GM23338 (cell line): ENCODE measurements around the gene MED27. TPM values are rescaled to one million over a fixed set of nuclear protein-coding genes. Genes with fewer than 3 reads are reported as not detected.

Source experiments
- ATAC-seq: fragments of 200-7000 bp; cut with Tn5 transposase; 3 replicates; pipeline ENCODE4 v1.9.1; 2020
- DNase-seq: peaks from one replicate; pipeline ENCODE4 v3.0.0-alpha.2; 2015; ENCODE audit warnings: low spot score
- H2AFZ ChIP-seq: fragments of 200-600 bp; sonication (generic); 2 replicates; pipeline ENCODE4 v1.8.0; 2016; ENCODE audit warnings: antibody characterized with exemption, mild to moderate bottlenecking, moderate library complexity
- H3F3A ChIP-seq: fragments of 200-600 bp; sonication (generic); replicated peaks from 2 replicates; pipeline ENCODE4 v1.8.0; 2017; ENCODE audit warnings: antibody characterized with exemption, mixed run types, low read depth
- H3K27ac ChIP-seq: fragments of 200-600 bp; sonication (generic); 2 replicates; pipeline ENCODE4 v1.6.1; 2016; ENCODE audit warnings: low read depth
- H3K27me3 ChIP-seq: fragments of 200-600 bp; sonication (generic); 2 replicates; pipeline ENCODE4 v1.8.0; 2016; ENCODE audit warnings: mild to moderate bottlenecking, mixed run types, moderate library complexity; ENCODE audit not compliant: insufficient read depth
- H3K36me3 ChIP-seq: fragments of 200-600 bp; sonication (generic); 2 replicates; pipeline ENCODE4 v1.8.0; 2016; ENCODE audit warnings: mild to moderate bottlenecking; ENCODE audit not compliant: insufficient read depth
- H3K4me1 ChIP-seq: fragments of 200-600 bp; sonication (generic); 2 replicates; pipeline ENCODE4 v1.8.0; 2016; ENCODE audit warnings: mild to moderate bottlenecking, moderate library complexity; ENCODE audit not compliant: insufficient read depth
- H3K4me2 ChIP-seq: fragments of 200-600 bp; sonication (generic); 2 replicates; pipeline ENCODE4 v1.7.1; 2017; ENCODE audit warnings: mixed run types
- H3K4me3 ChIP-seq: fragments of 200-600 bp; sonication (generic); 2 replicates; pipeline ENCODE4 v1.6.1; 2016; ENCODE audit warnings: mixed run types
- H3K79me2 ChIP-seq: fragments of 200-600 bp; sonication (generic); replicated peaks from 2 replicates; pipeline ENCODE4 v1.8.0; 2017; ENCODE audit warnings: mild to moderate bottlenecking; ENCODE audit not compliant: insufficient read depth
- H3K9me2 ChIP-seq: fragments of 200-600 bp; sonication (generic); 2 replicates; pipeline ENCODE4 v1.8.0; 2017; ENCODE audit not compliant: insufficient read depth
- H4K20me1 ChIP-seq: fragments of 200-600 bp; sonication (generic); replicated peaks from 2 replicates; pipeline ENCODE4 v1.8.0; 2017; ENCODE audit warnings: mild to moderate bottlenecking; ENCODE audit not compliant: insufficient read depth
- H3K27ac Mint-ChIP-seq: 2 replicates; pipeline ENCODE4 v1.8.0; 2020; ENCODE audit warnings: inconsistent platforms, mild to moderate bottlenecking, moderate library complexity, mixed read lengths
- H3K27me3 Mint-ChIP-seq: 3 replicates; pipeline ENCODE4 v1.8.0; 2022; ENCODE audit warnings: low read depth, mild to moderate bottlenecking, moderate library complexity, mixed read lengths, inconsistent platforms; ENCODE audit not compliant: insufficient read depth, poor library complexity
- H3K36me3 Mint-ChIP-seq: 3 replicates; pipeline ENCODE4 v1.8.0; 2021; ENCODE audit warnings: low read depth, mild to moderate bottlenecking, inconsistent platforms, moderate library complexity, mixed read lengths
- H3K4me1 Mint-ChIP-seq: 3 replicates; pipeline ENCODE4 v1.8.0; 2020; ENCODE audit warnings: mild to moderate bottlenecking, inconsistent platforms, mixed read lengths
- H3K4me3 Mint-ChIP-seq: 3 replicates; pipeline ENCODE4 v1.8.0; 2021; ENCODE audit warnings: moderate library complexity, mild to moderate bottlenecking, inconsistent platforms, mixed read lengths
- H3K9me3 Mint-ChIP-seq: 3 replicates; pipeline ENCODE4 v1.8.0; 2020; ENCODE audit warnings: moderate library complexity, mild to moderate bottlenecking, inconsistent platforms, mixed read lengths
- CREB1 ChIP-seq: fragments of 250-450 bp; sonication (Bioruptor Pico); IDR thresholded peaks from 2 replicates; pipeline ENCODE4 v1.5.0; 2020; ENCODE audit warnings: low read depth, mild to moderate bottlenecking, moderate library complexity
- EZH2 ChIP-seq: fragments of 200-600 bp; sonication (generic); IDR thresholded peaks from one replicate; pipeline ENCODE4 v1.8.0; 2017; ENCODE audit warnings: antibody characterized with exemption, mild to moderate bottlenecking, low read depth; ENCODE audit not compliant: unreplicated experiment
- EZH2phosphoT487 ChIP-seq: fragments of 200-600 bp; sonication (generic); IDR thresholded peaks from one replicate; pipeline ENCODE4 v1.8.1; 2018; ENCODE audit warnings: antibody characterized with exemption; ENCODE audit not compliant: unreplicated experiment
- JUNB ChIP-seq: IDR thresholded peaks from one replicate; pipeline ENCODE4 v1.6.1; 2016; ENCODE audit warnings: antibody characterized with exemption; ENCODE audit not compliant: unreplicated experiment
- NANOG ChIP-seq: IDR thresholded peaks from 2 replicates; pipeline ENCODE4 v1.6.1; 2016; ENCODE audit warnings: antibody characterized with exemption, borderline replicate concordance
- POLR2AphosphoS5 ChIP-seq: IDR thresholded peaks from 2 replicates; pipeline ENCODE4 v1.6.1; 2016; ENCODE audit warnings: antibody characterized with exemption, low read depth
- STAT1 ChIP-seq: IDR thresholded peaks from one replicate; pipeline ENCODE4 v1.6.1; 2016; ENCODE audit warnings: antibody characterized with exemption; ENCODE audit not compliant: unreplicated experiment
- ZNF114 ChIP-seq: fragments of 250-450 bp; sonication (Bioruptor Pico); IDR thresholded peaks from 2 replicates; pipeline ENCODE4 v1.5.0; 2020; ENCODE audit warnings: mild to moderate bottlenecking, moderate library complexity
- ZNF331 ChIP-seq: fragments of 250-450 bp; sonication (Bioruptor Pico); IDR thresholded peaks from 2 replicates; pipeline ENCODE4 v1.5.0; 2020; ENCODE audit warnings: low read depth, mild to moderate bottlenecking, moderate library complexity
- polyA plus RNA-seq: library from polyadenylated mRNA; unstranded; fragments of >200 nt; fragmentation: Nextera tagmentation; extraction: Ambion mirVana; gene quantifications from 2 replicates; pipeline ENCODE4 v1.2.1, GENCODE V29; 2016
- total RNA-seq: library from RNA; depleted of rRNA; stranded (reverse); fragments of >200 nt; shearing (Covaris generic); gene quantifications from 2 replicates; pipeline ENCODE4 v1.2.3, GENCODE V29; 2014
- TF ChIP-seq, protein P1 (sequence below): IDR thresholded peaks from 2 replicates; pipeline ENCODE4 v1.6.1; 2016; ENCODE audit warnings: antibody characterized with exemption
- TF ChIP-seq, protein P2 (sequence below): fragments of 250-450 bp; sonication (Bioruptor Pico); IDR thresholded peaks from 2 replicates; pipeline ENCODE4 v1.5.0; 2020; ENCODE audit warnings: mild to moderate bottlenecking, moderate library complexity
- TF ChIP-seq, protein P3 (sequence below): IDR thresholded peaks from one replicate; pipeline ENCODE4 v1.6.1; 2018; ENCODE audit warnings: antibody characterized with exemption; ENCODE audit not compliant: unreplicated experiment
- TF ChIP-seq, protein P4 (sequence below), 2 experiments: fragments of 200-600 bp in 1 of 2; sonication (generic) in 1 of 2; conservative IDR thresholded peaks; 2 replicates each; pipeline versions ENCODE4 v1.5.1 to v1.6.1; 2016 to 2017; ENCODE audit warnings: antibody characterized with exemption in 2 of 2, low read depth in 2 of 2, mild to moderate bottlenecking in 2 of 2, moderate library complexity in 1 of 2

The MED27 gene
- total and polyA plus RNA-seq, 2 experiments from 2014 or later = 30.6 to 35.0 TPM

DNA sequence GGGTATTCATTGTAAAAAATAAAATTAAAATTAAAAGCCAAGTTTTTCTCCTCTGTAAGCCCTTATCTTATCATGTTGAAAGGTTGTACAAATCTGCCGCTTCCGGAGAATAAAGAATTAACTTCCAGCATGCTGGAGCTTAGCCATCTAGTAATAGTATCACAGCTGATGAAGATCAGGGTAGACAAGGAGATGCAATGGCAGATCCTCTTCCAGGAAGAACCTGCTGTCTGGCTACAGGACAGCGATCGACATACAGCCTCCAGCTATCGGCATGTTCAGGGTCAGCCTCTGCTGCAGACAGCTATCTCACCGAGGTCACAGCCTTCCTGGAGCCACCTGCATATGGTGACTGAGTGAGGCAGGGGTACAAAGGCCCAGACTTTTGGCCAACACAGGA lies 82.6 kb downstream of the MED27 start:
- H3K4me3 Mint-ChIP-seq = no peak overlapping the region
- peaks cover 17% of the 10 kb centered on the region for H3K36me3 Mint-ChIP-seq
- H3K4me2 ChIP-seq = no peak overlapping the region
- H3K27me3 ChIP-seq = no peaks in the 10 kb centered on the region
- no peak overlapping the region for H3K27ac ChIP-seq
- H3F3A ChIP-seq = no peaks in the 10 kb centered on the region
- no peaks in the 10 kb centered on the region for H3K9me2 ChIP-seq
- no peak for DNase-seq
- H3K4me3 ChIP-seq = no peak overlapping the region
- H4K20me1 ChIP-seq = peaks cover 6% of the 10 kb centered on the region; the same call in 1 of the 2 replicates
- H3K4me1 ChIP-seq = peaks cover 11% of the 10 kb centered on the region; the same call in 1 of the 2 replicates
- H3K9me3 Mint-ChIP-seq = no peaks in the 10 kb centered on the region; the same call in 2 of the 3 replicates
- no peaks in the 10 kb centered on the region for H3K36me3 ChIP-seq
- H3K79me2 ChIP-seq = peaks cover 16% of the 10 kb centered on the region; the same call in 1 of the 2 replicates
- TF ChIP-seq NANOG = no peak
- TF ChIP-seq, protein P1, sequence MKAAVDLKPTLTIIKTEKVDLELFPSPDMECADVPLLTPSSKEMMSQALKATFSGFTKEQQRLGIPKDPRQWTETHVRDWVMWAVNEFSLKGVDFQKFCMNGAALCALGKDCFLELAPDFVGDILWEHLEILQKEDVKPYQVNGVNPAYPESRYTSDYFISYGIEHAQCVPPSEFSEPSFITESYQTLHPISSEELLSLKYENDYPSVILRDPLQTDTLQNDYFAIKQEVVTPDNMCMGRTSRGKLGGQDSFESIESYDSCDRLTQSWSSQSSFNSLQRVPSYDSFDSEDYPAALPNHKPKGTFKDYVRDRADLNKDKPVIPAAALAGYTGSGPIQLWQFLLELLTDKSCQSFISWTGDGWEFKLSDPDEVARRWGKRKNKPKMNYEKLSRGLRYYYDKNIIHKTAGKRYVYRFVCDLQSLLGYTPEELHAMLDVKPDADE = no peak
- TF ChIP-seq ZNF331 = no peak
- no peak for TF ChIP-seq JUNB
- TF ChIP-seq, protein P2, sequence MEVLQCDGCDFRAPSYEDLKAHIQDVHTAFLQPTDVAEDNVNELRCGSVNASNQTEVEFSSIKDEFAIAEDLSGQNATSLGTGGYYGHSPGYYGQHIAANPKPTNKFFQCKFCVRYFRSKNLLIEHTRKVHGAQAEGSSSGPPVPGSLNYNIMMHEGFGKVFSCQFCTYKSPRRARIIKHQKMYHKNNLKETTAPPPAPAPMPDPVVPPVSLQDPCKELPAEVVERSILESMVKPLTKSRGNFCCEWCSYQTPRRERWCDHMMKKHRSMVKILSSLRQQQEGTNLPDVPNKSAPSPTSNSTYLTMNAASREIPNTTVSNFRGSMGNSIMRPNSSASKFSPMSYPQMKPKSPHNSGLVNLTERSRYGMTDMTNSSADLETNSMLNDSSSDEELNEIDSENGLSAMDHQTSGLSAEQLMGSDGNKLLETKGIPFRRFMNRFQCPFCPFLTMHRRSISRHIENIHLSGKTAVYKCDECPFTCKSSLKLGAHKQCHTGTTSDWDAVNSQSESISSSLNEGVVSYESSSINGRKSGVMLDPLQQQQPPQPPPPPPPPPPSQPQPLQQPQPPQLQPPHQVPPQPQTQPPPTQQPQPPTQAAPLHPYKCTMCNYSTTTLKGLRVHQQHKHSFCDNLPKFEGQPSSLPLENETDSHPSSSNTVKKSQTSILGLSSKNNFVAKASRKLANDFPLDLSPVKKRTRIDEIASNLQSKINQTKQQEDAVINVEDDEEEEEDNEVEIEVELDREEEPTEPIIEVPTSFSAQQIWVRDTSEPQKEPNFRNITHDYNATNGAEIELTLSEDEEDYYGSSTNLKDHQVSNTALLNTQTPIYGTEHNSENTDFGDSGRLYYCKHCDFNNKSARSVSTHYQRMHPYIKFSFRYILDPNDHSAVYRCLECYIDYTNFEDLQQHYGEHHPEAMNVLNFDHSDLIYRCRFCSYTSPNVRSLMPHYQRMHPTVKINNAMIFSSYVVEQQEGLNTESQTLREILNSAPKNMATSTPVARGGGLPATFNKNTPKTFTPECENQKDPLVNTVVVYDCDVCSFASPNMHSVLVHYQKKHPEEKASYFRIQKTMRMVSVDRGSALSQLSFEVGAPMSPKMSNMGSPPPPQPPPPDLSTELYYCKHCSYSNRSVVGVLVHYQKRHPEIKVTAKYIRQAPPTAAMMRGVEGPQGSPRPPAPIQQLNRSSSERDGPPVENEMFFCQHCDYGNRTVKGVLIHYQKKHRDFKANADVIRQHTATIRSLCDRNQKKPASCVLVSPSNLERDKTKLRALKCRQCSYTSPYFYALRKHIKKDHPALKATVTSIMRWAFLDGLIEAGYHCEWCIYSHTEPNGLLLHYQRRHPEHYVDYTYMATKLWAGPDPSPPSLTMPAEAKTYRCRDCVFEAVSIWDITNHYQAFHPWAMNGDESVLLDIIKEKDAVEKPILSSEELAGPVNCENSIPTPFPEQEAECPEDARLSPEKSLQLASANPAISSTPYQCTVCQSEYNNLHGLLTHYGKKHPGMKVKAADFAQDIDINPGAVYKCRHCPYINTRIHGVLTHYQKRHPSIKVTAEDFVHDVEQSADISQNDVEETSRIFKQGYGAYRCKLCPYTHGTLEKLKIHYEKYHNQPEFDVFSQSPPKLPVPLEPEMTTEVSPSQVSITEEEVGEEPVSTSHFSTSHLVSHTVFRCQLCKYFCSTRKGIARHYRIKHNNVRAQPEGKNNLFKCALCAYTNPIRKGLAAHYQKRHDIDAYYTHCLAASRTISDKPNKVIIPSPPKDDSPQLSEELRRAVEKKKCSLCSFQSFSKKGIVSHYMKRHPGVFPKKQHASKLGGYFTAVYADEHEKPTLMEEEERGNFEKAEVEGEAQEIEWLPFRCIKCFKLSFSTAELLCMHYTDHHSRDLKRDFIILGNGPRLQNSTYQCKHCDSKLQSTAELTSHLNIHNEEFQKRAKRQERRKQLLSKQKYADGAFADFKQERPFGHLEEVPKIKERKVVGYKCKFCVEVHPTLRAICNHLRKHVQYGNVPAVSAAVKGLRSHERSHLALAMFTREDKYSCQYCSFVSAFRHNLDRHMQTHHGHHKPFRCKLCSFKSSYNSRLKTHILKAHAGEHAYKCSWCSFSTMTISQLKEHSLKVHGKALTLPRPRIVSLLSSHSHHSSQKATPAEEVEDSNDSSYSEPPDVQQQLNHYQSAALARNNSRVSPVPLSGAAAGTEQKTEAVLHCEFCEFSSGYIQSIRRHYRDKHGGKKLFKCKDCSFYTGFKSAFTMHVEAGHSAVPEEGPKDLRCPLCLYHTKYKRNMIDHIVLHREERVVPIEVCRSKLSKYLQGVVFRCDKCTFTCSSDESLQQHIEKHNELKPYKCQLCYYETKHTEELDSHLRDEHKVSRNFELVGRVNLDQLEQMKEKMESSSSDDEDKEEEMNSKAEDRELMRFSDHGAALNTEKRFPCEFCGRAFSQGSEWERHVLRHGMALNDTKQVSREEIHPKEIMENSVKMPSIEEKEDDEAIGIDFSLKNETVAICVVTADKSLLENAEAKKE (CRISPR knock-in tag) = no peak
- TF ChIP-seq EZH2 = no peak
- TF ChIP-seq, protein P3, sequence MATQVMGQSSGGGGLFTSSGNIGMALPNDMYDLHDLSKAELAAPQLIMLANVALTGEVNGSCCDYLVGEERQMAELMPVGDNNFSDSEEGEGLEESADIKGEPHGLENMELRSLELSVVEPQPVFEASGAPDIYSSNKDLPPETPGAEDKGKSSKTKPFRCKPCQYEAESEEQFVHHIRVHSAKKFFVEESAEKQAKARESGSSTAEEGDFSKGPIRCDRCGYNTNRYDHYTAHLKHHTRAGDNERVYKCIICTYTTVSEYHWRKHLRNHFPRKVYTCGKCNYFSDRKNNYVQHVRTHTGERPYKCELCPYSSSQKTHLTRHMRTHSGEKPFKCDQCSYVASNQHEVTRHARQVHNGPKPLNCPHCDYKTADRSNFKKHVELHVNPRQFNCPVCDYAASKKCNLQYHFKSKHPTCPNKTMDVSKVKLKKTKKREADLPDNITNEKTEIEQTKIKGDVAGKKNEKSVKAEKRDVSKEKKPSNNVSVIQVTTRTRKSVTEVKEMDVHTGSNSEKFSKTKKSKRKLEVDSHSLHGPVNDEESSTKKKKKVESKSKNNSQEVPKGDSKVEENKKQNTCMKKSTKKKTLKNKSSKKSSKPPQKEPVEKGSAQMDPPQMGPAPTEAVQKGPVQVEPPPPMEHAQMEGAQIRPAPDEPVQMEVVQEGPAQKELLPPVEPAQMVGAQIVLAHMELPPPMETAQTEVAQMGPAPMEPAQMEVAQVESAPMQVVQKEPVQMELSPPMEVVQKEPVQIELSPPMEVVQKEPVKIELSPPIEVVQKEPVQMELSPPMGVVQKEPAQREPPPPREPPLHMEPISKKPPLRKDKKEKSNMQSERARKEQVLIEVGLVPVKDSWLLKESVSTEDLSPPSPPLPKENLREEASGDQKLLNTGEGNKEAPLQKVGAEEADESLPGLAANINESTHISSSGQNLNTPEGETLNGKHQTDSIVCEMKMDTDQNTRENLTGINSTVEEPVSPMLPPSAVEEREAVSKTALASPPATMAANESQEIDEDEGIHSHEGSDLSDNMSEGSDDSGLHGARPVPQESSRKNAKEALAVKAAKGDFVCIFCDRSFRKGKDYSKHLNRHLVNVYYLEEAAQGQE = no peak
- TF ChIP-seq EZH2phosphoT487 = no peak
- TF ChIP-seq ZNF114 (CRISPR knock-in tag) = no peak
- TF ChIP-seq POLR2AphosphoS5 = no peak
- TF ChIP-seq STAT1 = no peak
- TF ChIP-seq, protein P4, sequence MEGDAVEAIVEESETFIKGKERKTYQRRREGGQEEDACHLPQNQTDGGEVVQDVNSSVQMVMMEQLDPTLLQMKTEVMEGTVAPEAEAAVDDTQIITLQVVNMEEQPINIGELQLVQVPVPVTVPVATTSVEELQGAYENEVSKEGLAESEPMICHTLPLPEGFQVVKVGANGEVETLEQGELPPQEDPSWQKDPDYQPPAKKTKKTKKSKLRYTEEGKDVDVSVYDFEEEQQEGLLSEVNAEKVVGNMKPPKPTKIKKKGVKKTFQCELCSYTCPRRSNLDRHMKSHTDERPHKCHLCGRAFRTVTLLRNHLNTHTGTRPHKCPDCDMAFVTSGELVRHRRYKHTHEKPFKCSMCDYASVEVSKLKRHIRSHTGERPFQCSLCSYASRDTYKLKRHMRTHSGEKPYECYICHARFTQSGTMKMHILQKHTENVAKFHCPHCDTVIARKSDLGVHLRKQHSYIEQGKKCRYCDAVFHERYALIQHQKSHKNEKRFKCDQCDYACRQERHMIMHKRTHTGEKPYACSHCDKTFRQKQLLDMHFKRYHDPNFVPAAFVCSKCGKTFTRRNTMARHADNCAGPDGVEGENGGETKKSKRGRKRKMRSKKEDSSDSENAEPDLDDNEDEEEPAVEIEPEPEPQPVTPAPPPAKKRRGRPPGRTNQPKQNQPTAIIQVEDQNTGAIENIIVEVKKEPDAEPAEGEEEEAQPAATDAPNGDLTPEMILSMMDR (conservative IDR thresholded peaks at IDR 0.05; ENCODE audit: low read depth in 2 of 2) = no peak
- TF ChIP-seq CREB1 = no peak
- H3K27me3 Mint-ChIP-seq = no peaks in the 10 kb centered on the region
- no peak overlapping the region for H2AFZ ChIP-seq
- peaks cover 25% of the 10 kb centered on the region for H3K4me1 Mint-ChIP-seq
- no peak for ATAC-seq
- no peak overlapping the region for H3K27ac Mint-ChIP-seq
